T-helper 1 cell treated with Interleukin-12 subunit alpha and Interleukin-12 subunit beta and Interleukin-4 antibody, amounts not matched to agents 30 μg/mL and 1 μg/mL, for 36 hours (primary cell): ENCODE measurements around the gene CTXN1.
"Not testable (repeated sequence)": the region's sequence is repeated elsewhere in the genome, so short reads cannot be mapped to it uniquely, and the experiment has no call there.

Source experiments
- H3K27ac Mint-ChIP-seq: one replicate; pipeline ENCODE4 v1.8.0; 2021; ENCODE audit warnings: mild to moderate bottlenecking, mixed read lengths
- H3K27me3 Mint-ChIP-seq: one replicate; pipeline ENCODE4 v1.8.0; 2021; ENCODE audit warnings: low read depth, mixed read lengths
- H3K36me3 Mint-ChIP-seq: one replicate; pipeline ENCODE4 v1.8.0; 2021; ENCODE audit warnings: low read depth, mixed read lengths
- H3K4me1 Mint-ChIP-seq: one replicate; pipeline ENCODE4 v1.8.0; 2021; ENCODE audit warnings: low read depth, mixed read lengths
- H3K4me3 Mint-ChIP-seq: one replicate; pipeline ENCODE4 v1.8.0; 2021; ENCODE audit warnings: mild to moderate bottlenecking, moderate library complexity, mixed read lengths
- H3K9me3 Mint-ChIP-seq: one replicate; pipeline ENCODE4 v1.8.0; 2021; ENCODE audit warnings: mixed read lengths

CTXN1 gene

GRCh38 chr19:7895565-7895964, 30.4 kb downstream of the CTXN1 start:
- no peaks in the 10 kb centered on the region for H3K9me3 Mint-ChIP-seq
- H3K4me1 Mint-ChIP-seq, result no peaks in the 10 kb centered on the region
- no peaks in the 10 kb centered on the region for H3K36me3 Mint-ChIP-seq
- H3K27me3 Mint-ChIP-seq, result peaks cover 4% of the 10 kb centered on the region
- H3K27ac Mint-ChIP-seq, result no peak overlapping the region
- no peak overlapping the region for H3K4me3 Mint-ChIP-seq

GRCh38 chr19:7894612-7895309, 31.2 kb downstream of the CTXN1 start:
- peaks cover 4% of the 10 kb centered on the region for H3K27me3 Mint-ChIP-seq
- no peaks in the 10 kb centered on the region for H3K36me3 Mint-ChIP-seq
- H3K9me3 Mint-ChIP-seq, result no peaks in the 10 kb centered on the region
- H3K4me3 Mint-ChIP-seq, result no peak overlapping the region
- H3K27ac Mint-ChIP-seq, result no peak overlapping the region
- H3K4me1 Mint-ChIP-seq, result no peaks in the 10 kb centered on the region

GRCh38 chr19:7893362-7894101, 32.4 kb downstream of the CTXN1 start:
- not testable (repeated sequence) for H3K36me3 Mint-ChIP-seq, H3K9me3 Mint-ChIP-seq

GRCh38 chr19:7888826-7889217, 37.1 kb downstream of the CTXN1 start:
- Mint-ChIP-seq H3K36me3 (no peaks in the 10 kb centered on the region), H3K9me3 (no peaks in the 10 kb centered on the region), H3K27me3 (peaks cover 15% of the 10 kb centered on the region), H3K4me1 (no peaks in the 10 kb centered on the region), H3K27ac (no peak overlapping the region), H3K4me3 (no peak overlapping the region)

More at GRCh38 chr19:7893362-7894101, 32.4 kb downstream of the CTXN1 start:
- H3K27ac Mint-ChIP-seq, H3K4me1 Mint-ChIP-seq, H3K27me3 Mint-ChIP-seq, H3K4me3 Mint-ChIP-seq: not testable (repeated sequence)

- no peaks in the 10 kb centered on the region for H3K36me3 Mint-ChIP-seq
- peaks cover 15% of the 10 kb centered on the region for H3K27me3 Mint-ChIP-seq
- H3K9me3 Mint-ChIP-seq, result no peaks in the 10 kb centered on the region
- no peak within 1 kb of the TSS for H3K27ac Mint-ChIP-seq
- H3K4me3 Mint-ChIP-seq, result no peak within 1 kb of the TSS
- no peaks in the 10 kb centered on the region for H3K4me1 Mint-ChIP-seq
Observed at GRCh38 chr19:7888145-7888825, 37.6 kb downstream of the CTXN1 start, which contains the start of gene LRRC8E. Gene LRRC8E, plus strand, starts transcription at chr19:7888510. Its CDS starts 7,094 bp downstream, at chr19:7895604.

GRCh38 chr19:7887408-7888144, 38.4 kb downstream of the CTXN1 start:
- Mint-ChIP-seq H3K27me3 (peaks cover 15% of the 10 kb centered on the region), H3K4me1 (no peaks in the 10 kb centered on the region), H3K27ac (no peak overlapping the region), H3K9me3 (no peaks in the 10 kb centered on the region), H3K4me3 (no peak overlapping the region), H3K36me3 (no peaks in the 10 kb centered on the region)

GRCh38 chr19:7885818-7886217, 40.1 kb downstream of the CTXN1 start:
- Mint-ChIP-seq H3K4me1 (no peaks in the 10 kb centered on the region), H3K36me3 (no peaks in the 10 kb centered on the region), H3K27me3 (peaks cover 11% of the 10 kb centered on the region), H3K4me3 (no peak overlapping the region), H3K9me3 (no peaks in the 10 kb centered on the region), H3K27ac (no peak overlapping the region)

- no peak overlapping the region for H3K27ac Mint-ChIP-seq
- H3K36me3 Mint-ChIP-seq, result no peaks in the 10 kb centered on the region
- H3K4me1 Mint-ChIP-seq, result no peaks in the 10 kb centered on the region
- H3K27me3 Mint-ChIP-seq, result peaks cover 9% of the 10 kb centered on the region
- H3K4me3 Mint-ChIP-seq, result no peak overlapping the region
- H3K9me3 Mint-ChIP-seq, result no peaks in the 10 kb centered on the region
Observed at GRCh38 chr19:7883796-7884570, 42.0 kb downstream of the CTXN1 start.

GRCh38 chr19:7883105-7883504, 42.8 kb downstream of the CTXN1 start:
- H3K27me3 Mint-ChIP-seq, result peaks cover 5% of the 10 kb centered on the region

GRCh38 chr19:7881910-7882309, 44.0 kb downstream of the CTXN1 start:
- Mint-ChIP-seq H3K36me3 (no peaks in the 10 kb centered on the region), H3K4me3 (no peak overlapping the region), H3K27me3 (no peaks in the 10 kb centered on the region), H3K4me1 (no peaks in the 10 kb centered on the region), H3K9me3 (no peaks in the 10 kb centered on the region), H3K27ac (no peak overlapping the region)

More at GRCh38 chr19:7883105-7883504, 42.8 kb downstream of the CTXN1 start:
- Mint-ChIP-seq H3K4me3 (no peak overlapping the region), H3K36me3 (no peaks in the 10 kb centered on the region), H3K4me1 (no peaks in the 10 kb centered on the region), H3K9me3 (no peaks in the 10 kb centered on the region), H3K27ac (no peak overlapping the region)

GRCh38 chr19:7879836-7880235, 46.1 kb downstream of the CTXN1 start:
- Mint-ChIP-seq H3K4me3 (no peak overlapping the region), H3K27ac (no peak overlapping the region), H3K9me3 (no peaks in the 10 kb centered on the region)

GRCh38 chr19:7879111-7879807, 46.7 kb downstream of the CTXN1 start:
- Mint-ChIP-seq H3K9me3 (no peaks in the 10 kb centered on the region), H3K4me1 (peaks cover 1% of the 10 kb centered on the region), H3K36me3 (no peaks in the 10 kb centered on the region), H3K27ac (no peak overlapping the region), H3K27me3 (peaks cover 20% of the 10 kb centered on the region), H3K4me3 (no peak overlapping the region)

More at GRCh38 chr19:7879836-7880235, 46.1 kb downstream of the CTXN1 start:
- Mint-ChIP-seq H3K27me3 (peaks cover 16% of the 10 kb centered on the region), H3K36me3 (no peaks in the 10 kb centered on the region), H3K4me1 (peaks cover under 1% of the 10 kb centered on the region)

GRCh38 chr19:7877249-7877836, 48.6 kb downstream of the CTXN1 start:
- Mint-ChIP-seq H3K27me3 (peaks cover 30% of the 10 kb centered on the region), H3K27ac (no peak overlapping the region), H3K9me3 (no peaks in the 10 kb centered on the region), H3K4me3 (no peak overlapping the region), H3K4me1 (peaks cover 1% of the 10 kb centered on the region), H3K36me3 (no peaks in the 10 kb centered on the region)
